Lung (tissue), 12 donors: ENCODE data around the gene GSC. TPM values are rescaled to one million over a fixed set of nuclear protein-coding genes. Genes with fewer than 3 reads are reported as not detected.

Source experiments
- ATAC-seq: fragments of 200-7000 bp; cut with Tn5 transposase; one replicate; pipeline ENCODE4 v1.9.1; 2020; ENCODE audit warnings: moderate number of reproducible peaks; ENCODE audit not compliant: insufficient read depth, low FRiP score
- DNase-seq, 3 donors: peaks; one replicate each; pipeline ENCODE4 v3.0.0-alpha.2; 2013 to 2017
- H3K27ac ChIP-seq, 2 donors: one replicate each; pipeline ENCODE4 v1.5.1; 2013; ENCODE audit warnings: mild to moderate bottlenecking in 2 of 2, moderate library complexity in 2 of 2, control low read depth in 1 of 2, inconsistent platforms in 1 of 2, low read depth in 1 of 2, low read length in 1 of 2
- H3K27me3 ChIP-seq, 3 donors: one replicate each; pipeline ENCODE4 v1.5.1; 2013; ENCODE audit warnings: low read length in 2 of 3; ENCODE audit not compliant: control insufficient read depth in 3 of 3, insufficient read depth in 3 of 3
- H3K36me3 ChIP-seq, 4 donors: one replicate each; pipeline ENCODE4 v1.5.1; 2013; ENCODE audit warnings: low read length in 4 of 4, mild to moderate bottlenecking in 1 of 4, moderate library complexity in 1 of 4; ENCODE audit not compliant: control insufficient read depth in 4 of 4, insufficient read depth in 4 of 4
- H3K4me1 ChIP-seq, 5 donors: one replicate each; pipeline ENCODE4 v1.5.1; 2013; ENCODE audit warnings: low read length in 5 of 5, mild to moderate bottlenecking in 2 of 5, moderate library complexity in 1 of 5; ENCODE audit not compliant: control insufficient read depth in 5 of 5, insufficient read depth in 5 of 5
- H3K4me3 ChIP-seq: one replicate; pipeline ENCODE4 v1.5.1; 2013; ENCODE audit warnings: mild to moderate bottlenecking, control low read depth, moderate library complexity
- H3K9ac ChIP-seq, 2 donors: one replicate each; pipeline ENCODE4 v1.5.1; 2013; ENCODE audit warnings: low read length in 2 of 2, control low read depth in 1 of 2; ENCODE audit not compliant: insufficient read depth in 1 of 2
- H3K9me3 ChIP-seq, 4 donors: one replicate each; pipeline ENCODE4 v1.5.1; 2013; ENCODE audit warnings: low read length in 3 of 4, mild to moderate bottlenecking in 1 of 4, moderate library complexity in 1 of 4; ENCODE audit not compliant: control insufficient read depth in 4 of 4, insufficient read depth in 3 of 4
- WGBS, 2 donors: extraction: QIAGEN DNeasy Blood & Tissue Kit; methylation state at CpG; one replicate each; pipeline ENCODE4 v1.1.7; 2013; 5-methylcytosine and 5-hydroxymethylcytosine counted together
- polyA plus RNA-seq, 2 donors: library from polyadenylated mRNA; stranded (reverse); fragments of 200-250 nt; gene quantifications; one replicate each; pipeline ENCODE4 v1.2.1, GENCODE V29; 2013
- total RNA-seq, 2 donors: library from RNA; depleted of rRNA in 1 of 2; stranded (reverse); fragments of >200 nt in 1 of 2; gene quantifications; one replicate each; pipeline ENCODE4 v1.2.1, GENCODE V29; 2014 to 2021
- TF ChIP-seq, protein P1 (sequence below): IDR thresholded peaks from 2 replicates; pipeline ENCODE4 v1.5.1; 2012; ENCODE audit warnings: mild to moderate bottlenecking; ENCODE audit errors: control extremely low read depth, extremely low read depth
- donor health status: control.
- donor health status: control.
- donor health status: Bipolar disorder and iron deficiency.
- donor health status: healthy.
- donor health status: DM: yes; HTN: yes; CAD: no.

The GSC gene
- total and polyA plus RNA-seq, 4 donors = 0.03 to 0.21 (median 0.08) TPM; not detected in 1

DNA sequence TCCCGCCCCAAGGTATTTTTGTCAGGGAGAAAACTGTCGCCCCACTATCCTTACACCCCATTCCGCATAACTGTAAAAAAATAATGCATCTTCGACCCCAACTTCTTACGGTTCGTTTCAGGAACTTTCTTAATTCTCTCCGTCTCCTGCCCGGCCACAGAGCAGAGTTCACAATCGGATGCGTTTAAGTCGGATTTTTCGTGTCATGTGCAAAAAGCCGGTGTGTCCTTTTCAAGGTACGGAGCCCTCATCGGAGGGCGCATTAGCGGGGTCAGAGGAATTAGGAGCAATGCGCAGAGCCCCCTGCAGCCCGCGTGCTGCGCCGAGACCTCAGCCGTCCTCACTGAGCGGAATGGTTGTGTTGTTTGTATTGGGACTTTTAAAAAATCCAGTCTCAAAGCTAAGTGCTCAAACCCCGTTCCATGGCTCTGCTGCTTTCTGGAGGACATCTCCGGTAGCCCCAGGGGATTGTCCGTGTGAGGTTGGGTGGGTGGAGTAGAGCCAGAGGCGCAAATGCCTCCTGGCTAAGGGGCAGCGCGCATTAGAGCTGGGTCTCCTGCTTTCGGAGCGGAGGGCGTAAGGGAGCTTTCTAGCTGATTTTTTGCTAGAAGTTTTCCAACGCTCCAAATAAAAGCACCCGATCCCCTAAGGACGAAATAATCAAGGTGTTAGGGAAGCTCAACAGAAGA, 3.9 kb upstream of the GSC start:
- H3K4me1 ChIP-seq = peaks cover 0 to 15% (median 5%) of the 10 kb centered on the region in 5 donors
- peaks cover 0 to 6% (median 0%) of the 10 kb centered on the region in 4 donors for H3K9me3 ChIP-seq
- TF ChIP-seq, protein P1, sequence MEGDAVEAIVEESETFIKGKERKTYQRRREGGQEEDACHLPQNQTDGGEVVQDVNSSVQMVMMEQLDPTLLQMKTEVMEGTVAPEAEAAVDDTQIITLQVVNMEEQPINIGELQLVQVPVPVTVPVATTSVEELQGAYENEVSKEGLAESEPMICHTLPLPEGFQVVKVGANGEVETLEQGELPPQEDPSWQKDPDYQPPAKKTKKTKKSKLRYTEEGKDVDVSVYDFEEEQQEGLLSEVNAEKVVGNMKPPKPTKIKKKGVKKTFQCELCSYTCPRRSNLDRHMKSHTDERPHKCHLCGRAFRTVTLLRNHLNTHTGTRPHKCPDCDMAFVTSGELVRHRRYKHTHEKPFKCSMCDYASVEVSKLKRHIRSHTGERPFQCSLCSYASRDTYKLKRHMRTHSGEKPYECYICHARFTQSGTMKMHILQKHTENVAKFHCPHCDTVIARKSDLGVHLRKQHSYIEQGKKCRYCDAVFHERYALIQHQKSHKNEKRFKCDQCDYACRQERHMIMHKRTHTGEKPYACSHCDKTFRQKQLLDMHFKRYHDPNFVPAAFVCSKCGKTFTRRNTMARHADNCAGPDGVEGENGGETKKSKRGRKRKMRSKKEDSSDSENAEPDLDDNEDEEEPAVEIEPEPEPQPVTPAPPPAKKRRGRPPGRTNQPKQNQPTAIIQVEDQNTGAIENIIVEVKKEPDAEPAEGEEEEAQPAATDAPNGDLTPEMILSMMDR = no peak
- WGBS, 2 donors = 12% methylated on average over 36 of the region's 36 CpGs
- H3K27ac ChIP-seq = no peak overlapping the region
- no peak for ATAC-seq
- no peaks in the 10 kb centered on the region for H3K36me3 ChIP-seq
- H3K27me3 ChIP-seq = peaks cover 7 to 90% (median 87%) of the 10 kb centered on the region in 3 donors
- H3K4me3 ChIP-seq = no peak overlapping the region
- DNase-seq = peak in 2 of 3 donors; percentile 12 to 43
- H3K9ac ChIP-seq = no peak overlapping the region

DNA sequence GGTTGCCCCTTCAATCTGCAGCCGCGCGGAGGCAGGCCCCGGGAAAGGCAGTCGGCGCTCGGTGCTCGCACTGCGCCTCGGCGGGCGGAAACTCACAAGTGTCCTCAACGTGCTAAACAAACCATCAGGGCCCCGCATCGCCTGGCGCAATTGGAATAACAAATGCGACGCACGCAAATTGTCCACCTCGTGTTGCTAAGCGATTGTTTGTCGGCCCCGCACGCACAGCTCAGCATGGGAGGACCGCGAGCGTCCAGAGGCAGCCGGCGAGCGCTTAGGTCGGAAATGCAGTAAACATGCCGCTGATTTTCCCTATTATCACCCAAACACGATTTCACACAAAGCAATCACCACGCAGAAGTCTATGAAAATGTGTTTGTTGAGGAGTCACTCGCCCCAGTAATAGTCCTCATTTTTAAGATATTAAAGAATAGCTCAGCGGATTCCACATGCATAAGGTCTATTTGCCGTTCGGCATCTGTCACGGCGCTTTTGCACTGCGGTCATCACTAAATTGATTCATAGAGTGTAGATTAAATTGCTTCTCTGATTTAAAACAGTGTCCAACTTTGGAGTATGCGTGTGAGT, 3.2 kb upstream of the GSC start:
- ATAC-seq (no peak), DNase-seq (peak; percentile 31 to 55 (median 43))
- no peak overlapping the region for H3K9ac ChIP-seq
- H3K4me1 ChIP-seq = peaks cover 0 to 21% (median 8%) of the 10 kb centered on the region in 5 donors
- no peak overlapping the region for H3K4me3 ChIP-seq
- peaks cover 7 to 95% (median 90%) of the 10 kb centered on the region in 3 donors for H3K27me3 ChIP-seq
- no peaks in the 10 kb centered on the region for H3K36me3 ChIP-seq
- H3K9me3 ChIP-seq = peaks cover 0 to 6% (median 0%) of the 10 kb centered on the region in 4 donors
- TF ChIP-seq, protein P1 = no peak
- H3K27ac ChIP-seq = no peak overlapping the region
- 6 to 9% methylated on average over 40 to 42 of the region's 42 CpGs for WGBS, 2 donors

DNA sequence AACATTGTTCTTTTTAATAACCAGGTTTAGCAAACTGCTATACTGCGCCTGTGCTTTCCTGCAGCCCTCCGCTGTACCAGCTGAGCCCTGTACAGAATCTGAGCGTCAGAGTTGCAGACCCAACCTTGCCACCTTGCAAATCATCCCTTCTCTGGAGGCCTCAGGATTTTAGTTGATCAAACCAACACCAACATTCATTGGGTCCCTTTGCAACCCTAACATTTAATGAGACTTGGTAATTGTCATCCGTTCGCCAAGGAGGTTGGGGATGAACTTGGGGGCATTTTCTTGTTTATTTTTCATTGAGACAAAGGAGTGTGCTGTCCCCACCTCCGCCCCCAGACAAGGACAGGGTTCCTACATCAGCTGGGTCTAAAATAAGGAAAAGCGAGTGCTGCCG, 2.6 kb upstream of the GSC start:
- H3K27me3 ChIP-seq = peaks cover 10 to 95% (median 89%) of the 10 kb centered on the region in 3 donors
- DNase-seq = no peak

More for the DNA sequence above, 2.6 kb upstream of the GSC start:
- WGBS, 2 donors = 16% methylated on average over 8 of the region's 8 CpGs
- Histone ChIP-seq H3K9ac (no peak overlapping the region), H3K4me1 (peaks cover 0 to 21% (median 8%) of the 10 kb centered on the region in 5 donors), H3K9me3 (peaks cover 0 to 6% (median 0%) of the 10 kb centered on the region in 4 donors), H3K36me3 (no peaks in the 10 kb centered on the region), H3K27ac (no peak overlapping the region), H3K4me3 (no peak overlapping the region)
- TF ChIP-seq, protein P1 = no peak
- no peak for ATAC-seq
